Astrocyte (in vitro differentiated cells and primary cell): ENCODE data around the gene SGK1.

Experiments used
- EZH2 ChIP-seq: IDR thresholded peaks from 2 replicates; pipeline ENCODE4 v1.6.1; 2012; ENCODE audit warnings: mild to moderate bottlenecking, low read length, inconsistent platforms; ENCODE audit not compliant: insufficient read depth
- TF ChIP-seq, protein P1 (sequence below): IDR thresholded peaks from 2 replicates; pipeline ENCODE4 v1.5.1; 2011; ENCODE audit warnings: low read depth, mild to moderate bottlenecking, inconsistent platforms, low read length, moderate library complexity; ENCODE audit not compliant: insufficient read depth

DNA sequence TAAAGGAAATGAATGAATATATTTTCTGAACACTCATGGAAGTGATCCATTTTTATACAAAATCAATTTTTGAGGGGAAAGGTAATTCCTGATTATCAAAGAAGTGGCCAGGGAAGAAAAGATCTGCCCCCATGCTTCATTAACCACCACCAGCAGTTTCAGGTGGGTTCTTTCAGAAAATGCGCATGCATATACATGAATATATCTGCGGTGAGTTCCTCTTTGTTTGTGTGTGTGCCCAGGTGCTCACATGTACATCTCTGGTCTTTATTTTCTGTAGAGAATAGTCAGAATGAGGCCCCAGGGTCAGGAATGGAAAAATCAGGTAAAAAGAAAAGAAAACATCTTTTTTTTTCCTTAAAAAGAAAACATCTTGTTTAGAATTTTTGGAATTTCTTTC is 88.4 kb downstream of the SGK1 start:
- TF ChIP-seq, protein P1, sequence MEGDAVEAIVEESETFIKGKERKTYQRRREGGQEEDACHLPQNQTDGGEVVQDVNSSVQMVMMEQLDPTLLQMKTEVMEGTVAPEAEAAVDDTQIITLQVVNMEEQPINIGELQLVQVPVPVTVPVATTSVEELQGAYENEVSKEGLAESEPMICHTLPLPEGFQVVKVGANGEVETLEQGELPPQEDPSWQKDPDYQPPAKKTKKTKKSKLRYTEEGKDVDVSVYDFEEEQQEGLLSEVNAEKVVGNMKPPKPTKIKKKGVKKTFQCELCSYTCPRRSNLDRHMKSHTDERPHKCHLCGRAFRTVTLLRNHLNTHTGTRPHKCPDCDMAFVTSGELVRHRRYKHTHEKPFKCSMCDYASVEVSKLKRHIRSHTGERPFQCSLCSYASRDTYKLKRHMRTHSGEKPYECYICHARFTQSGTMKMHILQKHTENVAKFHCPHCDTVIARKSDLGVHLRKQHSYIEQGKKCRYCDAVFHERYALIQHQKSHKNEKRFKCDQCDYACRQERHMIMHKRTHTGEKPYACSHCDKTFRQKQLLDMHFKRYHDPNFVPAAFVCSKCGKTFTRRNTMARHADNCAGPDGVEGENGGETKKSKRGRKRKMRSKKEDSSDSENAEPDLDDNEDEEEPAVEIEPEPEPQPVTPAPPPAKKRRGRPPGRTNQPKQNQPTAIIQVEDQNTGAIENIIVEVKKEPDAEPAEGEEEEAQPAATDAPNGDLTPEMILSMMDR = no peak
- TF ChIP-seq EZH2 = no peak
